Ishikawa (cell line): ENCODE results near the gene IL36RN.

Source experiments
- EP300 ChIP-seq: IDR thresholded peaks from 2 replicates; pipeline ENCODE4 v1.6.1; 2012; ENCODE audit warnings: borderline replicate concordance
- NFIC ChIP-seq: IDR thresholded peaks from 2 replicates; pipeline ENCODE4 v1.6.1; 2012
- TEAD4 ChIP-seq: IDR thresholded peaks from 2 replicates; pipeline ENCODE4 v1.6.1; 2012
- USF1 ChIP-seq: IDR thresholded peaks from 2 replicates; pipeline ENCODE4 v1.6.1; 2012
- YY1 ChIP-seq: IDR thresholded peaks from 2 replicates; pipeline ENCODE4 v1.6.1; 2012; ENCODE audit warnings: low read depth

- TF ChIP-seq USF1 (no peak), TEAD4 (no peak), EP300 (no peak), YY1 (no peak), NFIC (no peak)
These were observed 21.1 kb downstream of the IL36RN start for GRCh38 chr2:113080134-113080533.
